Right hindlimb (tissue), 1 donor: ENCODE data around the gene CD68.
"Not testable (repeated sequence)": the region's sequence is repeated elsewhere in the genome, so short reads cannot be mapped to it uniquely, and the experiment has no call there.

Source experiments
- DNase-seq: peaks from one replicate; pipeline ENCODE4 v3.0.0-alpha.2; 2018

Gene CD68

GRCh38 chr17:7582396-7583252, 3.2 kb downstream of the CD68 start:
- DNase-seq = peak; percentile 44

GRCh38 chr17:7583253-7584109, 4.0 kb downstream of the CD68 start, which contains the start of gene MPDU1:
Gene MPDU1 (plus strand): TSS chr17:7583852. CDS start chr17:7583863, 11 bp downstream.
- peak; percentile 99 for DNase-seq

- DNase-seq = no peak
Measured at GRCh38 chr17:7586673-7587419, 7.4 kb downstream of the CD68 start.

GRCh38 chr17:7587420-7588151, 8.1 kb downstream of the CD68 start:
- peak; percentile 51 for DNase-seq

- DNase-seq = peak; percentile 29
Measured at GRCh38 chr17:7588553-7589203, 9.2 kb downstream of the CD68 start.

- peak; percentile 88 for DNase-seq
Measured at GRCh38 chr17:7589204-7589868, 9.9 kb downstream of the CD68 start.

- DNase-seq = peak; percentile 44
Measured at GRCh38 chr17:7589891-7590691, 10.7 kb downstream of the CD68 start, which contains the start of gene SOX15. Gene SOX15 (minus strand): TSS chr17:7590094. CDS start chr17:7589676, 418 bp downstream.

GRCh38 chr17:7590743-7591142, 11.3 kb downstream of the CD68 start:
- no peak for DNase-seq

- DNase-seq = no peak
Measured at GRCh38 chr17:7591596-7591995, 12.2 kb downstream of the CD68 start.

- DNase-seq = no peak
Measured at GRCh38 chr17:7592422-7593021, 13.1 kb downstream of the CD68 start.

- peak; percentile 24 for DNase-seq
Measured at GRCh38 chr17:7593296-7593695, 13.9 kb downstream of the CD68 start.

GRCh38 chr17:7597561-7597960, 18.1 kb downstream of the CD68 start:
- DNase-seq = not testable (repeated sequence)

- DNase-seq = no peak
Measured at GRCh38 chr17:7606280-7606679, 26.8 kb downstream of the CD68 start.

GRCh38 chr17:7610641-7611040, 31.2 kb downstream of the CD68 start:
- DNase-seq = no peak

GRCh38 chr17:7611635-7612293, 32.3 kb downstream of the CD68 start:
- DNase-seq = no peak

- DNase-seq = no peak
Measured at GRCh38 chr17:7612294-7612640, 32.8 kb downstream of the CD68 start.

GRCh38 chr17:7613769-7614424, 34.5 kb downstream of the CD68 start:
- no peak for DNase-seq

- DNase-seq = peak; percentile 100
Measured at GRCh38 chr17:7614425-7615264, 35.2 kb downstream of the CD68 start, which contains the start of gene FXR2. Gene FXR2 (minus strand): TSS chr17:7614897. CDS start chr17:7614532, 365 bp downstream.
